H9 (cell line): ENCODE results near the gene PSPC1. TPM values are rescaled to one million over a fixed set of nuclear protein-coding genes. Genes with fewer than 3 reads are reported as not detected.

Experiments
- DNase-seq: peaks from one replicate; pipeline ENCODE4 v3.0.0-alpha.2; 2017
- H2AFZ ChIP-seq: one replicate; pipeline ENCODE4 v1.6.1; 2013; ENCODE audit warnings: mild to moderate bottlenecking, low read length, control low read depth, moderate library complexity
- H2AK5ac ChIP-seq: 2 replicates; pipeline ENCODE4 v1.6.1; 2013; ENCODE audit warnings: low read length, control low read depth, mixed read lengths; ENCODE audit not compliant: insufficient read length
- H2BK120ac ChIP-seq: one replicate; pipeline ENCODE4 v1.6.1; 2013; ENCODE audit warnings: low read depth, mild to moderate bottlenecking, low read length, control low read depth, inconsistent platforms; ENCODE audit not compliant: poor library complexity, severe bottlenecking
- H2BK12ac ChIP-seq: 2 replicates; pipeline ENCODE4 v1.6.1; 2013; ENCODE audit warnings: low read length, control low read depth, mixed read lengths, low read depth; ENCODE audit not compliant: insufficient read length
- H2BK15ac ChIP-seq: 2 replicates; pipeline ENCODE4 v1.6.1; 2013; ENCODE audit warnings: low read depth, low read length, control low read depth
- H2BK20ac ChIP-seq: one replicate; pipeline ENCODE4 v1.6.1; 2013; ENCODE audit warnings: low read depth, mild to moderate bottlenecking, low read length, control low read depth, inconsistent platforms; ENCODE audit not compliant: poor library complexity, severe bottlenecking
- H2BK5ac ChIP-seq: 2 replicates; pipeline ENCODE4 v1.6.1; 2013; ENCODE audit warnings: low read length, control low read depth, mixed read lengths; ENCODE audit not compliant: insufficient read length
- H3K14ac ChIP-seq: 2 replicates; pipeline ENCODE4 v1.6.1; 2013; ENCODE audit warnings: low read length, control low read depth; ENCODE audit not compliant: insufficient read depth
- H3K18ac ChIP-seq: 2 replicates; pipeline ENCODE4 v1.6.1; 2013; ENCODE audit warnings: low read depth, mild to moderate bottlenecking, mixed read lengths, low read length, control low read depth; ENCODE audit not compliant: insufficient read length
- H3K23ac ChIP-seq: 2 replicates; pipeline ENCODE4 v1.6.1; 2013; ENCODE audit warnings: low read length, control low read depth, mixed read lengths, low read depth; ENCODE audit not compliant: insufficient read length
- H3K23me2 ChIP-seq: 2 replicates; pipeline ENCODE4 v1.6.1; 2013; ENCODE audit warnings: low read depth, mild to moderate bottlenecking, mixed read lengths, low read length, control low read depth; ENCODE audit not compliant: insufficient read length, poor library complexity, severe bottlenecking
- H3K27ac ChIP-seq: 2 replicates; pipeline ENCODE4 v1.5.1; 2013; ENCODE audit warnings: low read length, control low read depth, mixed read lengths, low read depth; ENCODE audit not compliant: insufficient read length
- H3K27me3 ChIP-seq: 2 replicates; pipeline ENCODE4 v1.6.1; 2013; ENCODE audit warnings: low read length, control low read depth, inconsistent platforms; ENCODE audit not compliant: insufficient read depth
- H3K4ac ChIP-seq: 2 replicates; pipeline ENCODE4 v1.6.1; 2013; ENCODE audit warnings: low read depth, mild to moderate bottlenecking, control low read depth, inconsistent platforms, low read length, moderate library complexity
- H3K4me1 ChIP-seq: 2 replicates; pipeline ENCODE4 v1.6.1; 2013; ENCODE audit warnings: low read length, control low read depth, inconsistent platforms; ENCODE audit not compliant: insufficient read depth
- H3K4me2 ChIP-seq: 2 replicates; pipeline ENCODE4 v1.6.1; 2013; ENCODE audit warnings: low read length, control low read depth, mixed read lengths; ENCODE audit not compliant: insufficient read length, insufficient read depth
- H3K56ac ChIP-seq: 2 replicates; pipeline ENCODE4 v1.6.1; 2013; ENCODE audit warnings: low read depth, mild to moderate bottlenecking, mixed read lengths, low read length, control low read depth; ENCODE audit not compliant: insufficient read length
- H3K79me1 ChIP-seq: 2 replicates; pipeline ENCODE4 v1.6.1; 2013; ENCODE audit warnings: low read depth, mild to moderate bottlenecking, moderate library complexity, low read length, control low read depth, inconsistent platforms; ENCODE audit not compliant: insufficient read depth, poor library complexity, severe bottlenecking
- H3K79me2 ChIP-seq: 2 replicates; pipeline ENCODE4 v1.6.1; 2013; ENCODE audit warnings: low read length, control low read depth, inconsistent platforms; ENCODE audit not compliant: insufficient read depth
- H3K9ac ChIP-seq: 2 replicates; pipeline ENCODE4 v1.6.1; 2013; ENCODE audit warnings: low read length, control low read depth, mixed read lengths; ENCODE audit not compliant: insufficient read length; ENCODE audit errors: extremely low read depth
- H3K9me3 ChIP-seq: one replicate; pipeline ENCODE4 v1.6.1; 2013; ENCODE audit warnings: low read depth, low read length, inconsistent platforms; ENCODE audit not compliant: control insufficient read depth
- H3T11ph ChIP-seq: one replicate; pipeline ENCODE4 v1.6.1; 2013; ENCODE audit warnings: mild to moderate bottlenecking, low read length, control low read depth, inconsistent platforms
- H4K20me1 ChIP-seq: one replicate; pipeline ENCODE4 v1.6.1; 2013; ENCODE audit not compliant: control insufficient read depth, insufficient read length, insufficient read depth
- H4K5ac ChIP-seq: 2 replicates; pipeline ENCODE4 v1.6.1; 2013; ENCODE audit warnings: low read depth, mild to moderate bottlenecking, mixed read lengths, low read length, control low read depth; ENCODE audit not compliant: insufficient read length
- H4K8ac ChIP-seq: replicated peaks from 2 replicates; pipeline ENCODE4 v1.6.1; 2013; ENCODE audit warnings: low read length, control low read depth, mixed read lengths, low read depth; ENCODE audit not compliant: insufficient read length
- H4K91ac ChIP-seq: 2 replicates; pipeline ENCODE4 v1.6.1; 2013; ENCODE audit warnings: low read depth, mild to moderate bottlenecking, moderate library complexity, mixed read lengths, low read length, control low read depth; ENCODE audit not compliant: insufficient read length
- H3K27ac Mint-ChIP-seq, 3 experiments: 2 replicates in 2 of 3; 3 replicates in 1 of 3; pipeline ENCODE4 v1.8.0; 2020 to 2021; ENCODE audit warnings: mixed read lengths in 3 of 3, mild to moderate bottlenecking in 1 of 3, moderate library complexity in 1 of 3
- H3K27me3 Mint-ChIP-seq: 2 replicates; pipeline ENCODE4 v1.8.0; 2021; ENCODE audit warnings: low read depth, mild to moderate bottlenecking, moderate library complexity, mixed read lengths
- H3K36me3 Mint-ChIP-seq, 3 experiments: 2 replicates in 2 of 3; 3 replicates in 1 of 3; pipeline ENCODE4 v1.8.0; 2020 to 2021; ENCODE audit warnings: low read depth in 3 of 3, mixed read lengths in 3 of 3; ENCODE audit not compliant: insufficient read depth in 1 of 3
- H3K4me1 Mint-ChIP-seq, 2 experiments: 2 replicates each; pipeline ENCODE4 v1.8.0; 2020; ENCODE audit warnings: mixed read lengths in 2 of 2
- H3K4me3 Mint-ChIP-seq, 2 experiments: 2 replicates in 1 of 2; 3 replicates in 1 of 2; pipeline ENCODE4 v1.8.0; 2020 to 2021; ENCODE audit warnings: mild to moderate bottlenecking in 2 of 2, mixed read lengths in 2 of 2, moderate library complexity in 1 of 2
- H3K9me3 Mint-ChIP-seq, 2 experiments: 2 replicates in 1 of 2; 3 replicates in 1 of 2; pipeline ENCODE4 v1.8.0; 2020; ENCODE audit warnings: mild to moderate bottlenecking in 2 of 2, mixed read lengths in 2 of 2, moderate library complexity in 1 of 2
- WGBS: extraction: QIAGEN DNeasy Blood & Tissue Kit; methylation state at CpG from one replicate; pipeline ENCODE4 v1.1.7; 2013; ENCODE audit warnings: missing lambda C conversion rate, low lambda C conversion rate, mixed read lengths; ENCODE audit not compliant: insufficient read length; ENCODE audit errors: extremely low coverage; 5-methylcytosine and 5-hydroxymethylcytosine counted together
- total RNA-seq: library from RNA; stranded (reverse); gene quantifications from 2 replicates; pipeline ENCODE4 v1.2.1, GENCODE V29; 2021
- TF ChIP-seq, protein P1 (sequence below): fragments of 200-600 bp; sonication (generic); conservative IDR thresholded peaks from 3 replicates; pipeline ENCODE4 v1.8.0; 2021; ENCODE audit warnings: antibody characterized with exemption, mild to moderate bottlenecking

PSPC1 gene
- total RNA-seq, 1 experiment from 2014 or later = 134 TPM

DNA sequence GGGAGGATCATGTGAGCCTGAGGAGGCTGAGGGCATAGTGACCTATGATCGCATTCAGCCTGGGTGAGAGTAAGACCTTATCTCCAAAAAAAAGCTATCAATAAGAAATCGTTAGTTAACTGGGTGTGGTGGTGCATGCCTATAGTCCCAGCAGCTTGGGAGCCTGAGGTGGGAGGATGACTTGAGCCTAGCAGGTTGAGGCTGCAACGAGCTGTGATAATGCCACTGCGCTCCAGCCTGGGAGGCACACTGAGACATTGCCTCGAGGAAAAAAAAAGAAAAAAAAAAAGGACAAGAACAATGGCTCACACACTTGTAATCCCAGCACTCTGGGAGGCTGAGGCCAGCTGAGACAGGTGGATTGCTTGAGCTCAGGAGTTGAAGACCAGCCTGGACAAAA is 16.2 kb downstream of the PSPC1 start:
- Mint-ChIP-seq H3K4me3 (no peak overlapping the region), H3K4me1 (peaks cover 7 to 14% of the 10 kb centered on the region in 2 experiments), H3K27me3 (no peaks in the 10 kb centered on the region), H3K36me3 (peaks cover 35 to 72% (median 62%) of the 10 kb centered on the region in 3 experiments), H3K27ac (peak overlapping the region in 1 of 3 experiments; percentile 85; a peak in 3 of 7 replicates), H3K9me3 (no peaks in the 10 kb centered on the region)
- no peaks in the 10 kb centered on the region for H3K27me3 ChIP-seq
- no peak overlapping the region for H2BK5ac ChIP-seq
- H2BK20ac ChIP-seq = no peak overlapping the region
- peaks cover 14% of the 10 kb centered on the region for H3K79me1 ChIP-seq
- H3K14ac ChIP-seq = no peak overlapping the region
- H3T11ph ChIP-seq = no peak overlapping the region
- no peaks in the 10 kb centered on the region for H3K9me3 ChIP-seq
- H2BK15ac ChIP-seq = no peak overlapping the region
- no peak overlapping the region for H2BK120ac ChIP-seq
- H3K18ac ChIP-seq = no peak overlapping the region
- no peak overlapping the region for H3K27ac ChIP-seq
- peak overlapping the region; percentile 30 for H3K4me2 ChIP-seq
- no peaks in the 10 kb centered on the region for H3K23me2 ChIP-seq
- no peaks in the 10 kb centered on the region for H4K20me1 ChIP-seq
- H3K56ac ChIP-seq = no peak overlapping the region
- no peak overlapping the region for H3K4ac ChIP-seq
- no peak overlapping the region for H3K9ac ChIP-seq
- no peak overlapping the region for H2BK12ac ChIP-seq
- peaks cover 58% of the 10 kb centered on the region for H3K79me2 ChIP-seq
- H4K91ac ChIP-seq = no peak overlapping the region
- H2AFZ ChIP-seq = no peak overlapping the region
- no peak overlapping the region for H3K23ac ChIP-seq
- TF ChIP-seq, protein P1, sequence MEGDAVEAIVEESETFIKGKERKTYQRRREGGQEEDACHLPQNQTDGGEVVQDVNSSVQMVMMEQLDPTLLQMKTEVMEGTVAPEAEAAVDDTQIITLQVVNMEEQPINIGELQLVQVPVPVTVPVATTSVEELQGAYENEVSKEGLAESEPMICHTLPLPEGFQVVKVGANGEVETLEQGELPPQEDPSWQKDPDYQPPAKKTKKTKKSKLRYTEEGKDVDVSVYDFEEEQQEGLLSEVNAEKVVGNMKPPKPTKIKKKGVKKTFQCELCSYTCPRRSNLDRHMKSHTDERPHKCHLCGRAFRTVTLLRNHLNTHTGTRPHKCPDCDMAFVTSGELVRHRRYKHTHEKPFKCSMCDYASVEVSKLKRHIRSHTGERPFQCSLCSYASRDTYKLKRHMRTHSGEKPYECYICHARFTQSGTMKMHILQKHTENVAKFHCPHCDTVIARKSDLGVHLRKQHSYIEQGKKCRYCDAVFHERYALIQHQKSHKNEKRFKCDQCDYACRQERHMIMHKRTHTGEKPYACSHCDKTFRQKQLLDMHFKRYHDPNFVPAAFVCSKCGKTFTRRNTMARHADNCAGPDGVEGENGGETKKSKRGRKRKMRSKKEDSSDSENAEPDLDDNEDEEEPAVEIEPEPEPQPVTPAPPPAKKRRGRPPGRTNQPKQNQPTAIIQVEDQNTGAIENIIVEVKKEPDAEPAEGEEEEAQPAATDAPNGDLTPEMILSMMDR = no peak
- H3K4me1 ChIP-seq = no peaks in the 10 kb centered on the region; the same call in 1 of the 2 replicates
- H2AK5ac ChIP-seq = no peak overlapping the region
- no CpG with 5 or more reads among the region's 5 CpGs for WGBS
- peak overlapping the region; percentile 96 for H4K8ac ChIP-seq
- no peak for DNase-seq
- no peak overlapping the region for H4K5ac ChIP-seq
